ENCODE measurements around the gene GPAT3.

GRCh38 chr4:83643036-83643435 is 107.1 kb downstream of the GPAT3 start:
- TF ChIP-seq, protein P1, sequence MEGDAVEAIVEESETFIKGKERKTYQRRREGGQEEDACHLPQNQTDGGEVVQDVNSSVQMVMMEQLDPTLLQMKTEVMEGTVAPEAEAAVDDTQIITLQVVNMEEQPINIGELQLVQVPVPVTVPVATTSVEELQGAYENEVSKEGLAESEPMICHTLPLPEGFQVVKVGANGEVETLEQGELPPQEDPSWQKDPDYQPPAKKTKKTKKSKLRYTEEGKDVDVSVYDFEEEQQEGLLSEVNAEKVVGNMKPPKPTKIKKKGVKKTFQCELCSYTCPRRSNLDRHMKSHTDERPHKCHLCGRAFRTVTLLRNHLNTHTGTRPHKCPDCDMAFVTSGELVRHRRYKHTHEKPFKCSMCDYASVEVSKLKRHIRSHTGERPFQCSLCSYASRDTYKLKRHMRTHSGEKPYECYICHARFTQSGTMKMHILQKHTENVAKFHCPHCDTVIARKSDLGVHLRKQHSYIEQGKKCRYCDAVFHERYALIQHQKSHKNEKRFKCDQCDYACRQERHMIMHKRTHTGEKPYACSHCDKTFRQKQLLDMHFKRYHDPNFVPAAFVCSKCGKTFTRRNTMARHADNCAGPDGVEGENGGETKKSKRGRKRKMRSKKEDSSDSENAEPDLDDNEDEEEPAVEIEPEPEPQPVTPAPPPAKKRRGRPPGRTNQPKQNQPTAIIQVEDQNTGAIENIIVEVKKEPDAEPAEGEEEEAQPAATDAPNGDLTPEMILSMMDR (IDR thresholded peaks at IDR 0.05; ENCODE audit: low read depth, low read length, poor library complexity, severe bottlenecking), result no peak
- TF ChIP-seq EZH2phosphoT487 (IDR thresholded peaks at IDR 0.05; ENCODE audit: borderline replicate concordance, low read length), result no peak
